Activated CD4-positive, alpha-beta T cell treated with anti-CD3 and anti-CD28 coated beads for 36 hours (primary cell): ENCODE data around the gene CRTAC1. TPM values are rescaled to one million over a fixed set of nuclear protein-coding genes. Genes with fewer than 3 reads are reported as not detected.

Experiments
- ATAC-seq: fragments of 200-7000 bp; cut with Tn5 transposase; one replicate; pipeline ENCODE4 v1.10.0; 2021; ENCODE audit warnings: mild to moderate bottlenecking, moderate library complexity
- CTCF ChIA-PET: fragments of 350-600 bp; sonication (Branson Sonifier 250); formaldehyde crosslinking; loops from one replicate; lab custom pipeline; 2021; ENCODE audit warnings: antibody characterized with exemption; lab: Charles Lee
- POLR2A ChIA-PET: fragments of 350-600 bp; sonication (Branson Sonifier 250); formaldehyde crosslinking; loops from one replicate; lab custom pipeline; 2021; ENCODE audit warnings: antibody characterized with exemption, inconsistent platforms; lab: Charles Lee
- DNase-seq: peaks from one replicate; pipeline ENCODE4 v3.0.0-alpha.2; 2020
- H3K27ac Mint-ChIP-seq: one replicate; pipeline ENCODE4 v1.8.0; 2021; ENCODE audit warnings: mixed read lengths
- H3K27me3 Mint-ChIP-seq: one replicate; pipeline ENCODE4 v1.8.0; 2021; ENCODE audit warnings: mixed read lengths
- H3K36me3 Mint-ChIP-seq: one replicate; pipeline ENCODE4 v1.8.0; 2021; ENCODE audit warnings: low read depth, mixed read lengths
- H3K4me1 Mint-ChIP-seq: one replicate; pipeline ENCODE4 v1.8.0; 2021; ENCODE audit warnings: mixed read lengths
- H3K4me3 Mint-ChIP-seq: one replicate; pipeline ENCODE4 v1.8.0; 2021; ENCODE audit warnings: mild to moderate bottlenecking, moderate library complexity, mixed read lengths
- H3K9me3 Mint-ChIP-seq: one replicate; pipeline ENCODE4 v1.8.0; 2021; ENCODE audit warnings: low read depth, mixed read lengths
- intact Hi-C, 2 experiments: fragments of 100-400 bp; cut with DNase I in 1 of 2; cut with micrococcal nuclease in 1 of 2; formaldehyde crosslinking; loops; one replicate each; pipeline versions ENCODE4 v1.14.2 to v1.15.1; 2022 to 2024; cut with DNase I, micrococcal nuclease
- total RNA-seq, 2 experiments: library from RNA; stranded (reverse); gene quantifications; one replicate each; pipeline ENCODE4 v1.2.3, GENCODE V29; 2021

CRTAC1 gene
- total RNA-seq, 2 experiments from 2014 or later = not detected

DNA sequence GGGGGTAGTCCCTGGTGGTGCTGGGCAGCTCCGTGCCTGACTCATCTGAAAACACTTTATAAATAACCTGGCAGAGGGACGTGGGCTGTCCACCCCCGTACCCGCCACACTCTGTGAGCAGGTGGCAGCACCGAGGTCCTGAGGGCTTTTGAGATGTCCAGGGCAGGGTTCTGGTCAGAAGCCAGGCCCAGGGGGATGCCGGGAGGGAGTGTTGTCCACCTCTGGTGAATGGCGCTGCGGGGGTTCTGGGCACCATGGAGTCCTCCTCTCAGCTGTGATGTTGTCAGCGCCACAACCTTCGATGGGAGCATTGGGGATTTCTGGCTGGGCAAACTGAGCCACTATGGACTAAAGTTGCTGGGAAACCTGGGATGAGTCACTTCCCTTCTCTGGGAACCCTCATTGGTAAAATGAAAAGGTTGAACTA is 208.1 kb downstream of the CRTAC1 start:
- no peak for ATAC-seq
- Mint-ChIP-seq H3K36me3 (no peaks in the 10 kb centered on the region), H3K4me3 (no peak overlapping the region), H3K9me3 (no peaks in the 10 kb centered on the region), H3K27me3 (no peaks in the 10 kb centered on the region), H3K27ac (no peak overlapping the region), H3K4me1 (no peaks in the 10 kb centered on the region)
- intact Hi-C loops = no loop called here
- ChIA-PET CTCF (no interaction called here), POLR2A (no interaction called here)
- no peak for DNase-seq

DNA sequence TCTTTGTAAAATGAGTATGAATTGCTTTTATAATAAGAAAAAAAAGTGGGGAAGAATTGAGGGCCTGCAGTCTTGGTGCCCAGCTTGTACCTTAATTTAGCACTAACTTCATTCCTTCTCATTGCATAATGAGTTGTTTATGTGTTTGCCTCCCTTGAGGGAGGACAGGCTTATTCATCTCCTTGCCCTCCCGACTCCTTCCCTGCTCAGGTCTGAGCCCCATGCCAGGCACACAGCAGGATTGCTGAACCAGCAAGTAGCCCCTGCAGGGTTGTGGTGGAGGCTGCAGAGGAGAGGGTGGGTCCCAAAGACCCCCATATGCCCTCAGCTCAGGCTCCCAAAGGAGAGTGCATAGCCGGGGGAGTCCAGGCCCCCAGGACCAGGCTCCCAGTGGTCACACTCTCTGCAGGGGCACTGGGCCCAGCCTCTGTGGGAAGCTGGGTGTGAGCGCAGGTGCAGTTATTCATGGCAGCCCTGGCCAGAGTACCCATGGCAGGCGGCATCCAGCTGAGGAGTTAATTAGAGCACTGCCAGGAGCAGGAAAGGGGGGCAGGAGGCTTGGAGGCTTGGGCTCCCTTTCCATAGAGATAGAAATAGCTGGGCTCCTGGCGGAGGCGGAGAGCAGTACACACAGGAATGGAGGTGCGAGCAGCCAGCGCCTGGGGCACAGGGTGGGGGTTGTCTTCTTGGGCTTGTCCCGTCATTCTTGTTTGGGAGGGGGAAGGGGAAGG is 208.9 kb downstream of the CRTAC1 start:
- DNase-seq = no peak
- H3K36me3 Mint-ChIP-seq = no peaks in the 10 kb centered on the region
- POLR2A ChIA-PET = no interaction called here
- intact Hi-C loops = no loop called here
- ATAC-seq = no peak
- no peak overlapping the region for H3K27ac Mint-ChIP-seq
- H3K4me3 Mint-ChIP-seq = no peak overlapping the region
- H3K27me3 Mint-ChIP-seq = no peaks in the 10 kb centered on the region
- CTCF ChIA-PET = interaction anchor here (0.5 to 0.6 kb wide), 2 partner anchors 211 to 645 kb away, joined by 3 to 4 read pairs; no protein-coding TSS in a partner anchor
- no peaks in the 10 kb centered on the region for H3K4me1 Mint-ChIP-seq
- H3K9me3 Mint-ChIP-seq = no peaks in the 10 kb centered on the region

DNA sequence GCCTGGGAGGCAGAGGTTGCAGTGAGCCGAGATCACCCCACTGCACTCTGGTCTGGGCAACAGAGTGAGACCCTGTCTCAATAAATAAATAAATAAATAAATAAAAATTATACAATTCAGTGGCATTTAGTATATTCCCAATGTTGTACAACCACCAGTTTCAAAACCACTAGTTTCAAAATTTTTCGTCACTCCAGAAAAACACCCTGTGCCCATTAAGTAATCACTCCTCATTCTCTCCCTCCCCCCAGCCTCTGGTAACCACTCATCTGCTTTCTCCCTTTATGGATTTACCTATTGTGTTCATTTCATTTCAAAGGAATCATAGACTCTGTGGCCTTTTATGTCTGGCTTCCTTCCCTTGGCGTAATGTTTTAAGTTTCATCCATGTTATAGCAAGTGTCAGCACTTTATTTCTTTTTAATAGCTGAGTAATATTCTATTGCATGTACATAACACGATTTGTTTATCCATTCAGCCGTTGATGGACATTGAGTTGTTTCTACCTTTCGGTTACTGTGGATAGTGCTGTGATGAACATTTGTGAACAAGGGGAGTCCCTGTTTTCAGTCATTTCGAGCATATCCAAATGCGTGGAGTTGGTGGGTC is 210.2 kb downstream of the CRTAC1 start:
- Mint-ChIP-seq H3K9me3 (no peaks in the 10 kb centered on the region), H3K36me3 (no peaks in the 10 kb centered on the region), H3K27ac (no peak overlapping the region), H3K4me1 (no peaks in the 10 kb centered on the region), H3K27me3 (no peaks in the 10 kb centered on the region), H3K4me3 (no peak overlapping the region)
- ChIA-PET POLR2A (no interaction called here), CTCF (interaction anchor here (1.0 kb wide), 1 partner anchor 49 kb away, joined by 3 read pairs; no protein-coding TSS in a partner anchor)
- no peak for ATAC-seq
- intact Hi-C loops = no loop called here
- no peak for DNase-seq

DNA sequence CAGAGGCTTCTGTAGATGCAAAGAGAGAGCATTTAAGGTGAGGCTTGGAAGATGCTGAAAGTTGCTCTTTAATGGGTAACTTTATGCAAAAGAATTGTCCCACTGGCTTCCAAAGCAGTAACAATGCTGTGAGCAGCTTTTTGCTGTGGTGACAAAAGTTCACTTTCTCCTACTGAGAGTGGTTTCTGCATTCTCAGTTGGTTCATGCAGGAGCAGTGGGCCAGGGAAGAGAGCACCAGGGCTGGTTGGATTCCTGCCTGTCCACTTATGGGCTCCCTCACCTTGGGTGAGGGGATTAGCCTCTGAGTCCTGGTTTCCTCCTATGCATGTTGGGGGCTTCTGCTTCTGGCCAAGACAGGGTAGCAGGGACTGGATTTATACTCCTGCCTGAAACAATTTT is 211.8 kb downstream of the CRTAC1 start:
- H3K9me3 Mint-ChIP-seq = no peaks in the 10 kb centered on the region
- H3K27me3 Mint-ChIP-seq = no peaks in the 10 kb centered on the region
- no peak overlapping the region for H3K4me3 Mint-ChIP-seq
- no peak overlapping the region for H3K27ac Mint-ChIP-seq
- ChIA-PET POLR2A (no interaction called here), CTCF (no interaction called here)
- no peaks in the 10 kb centered on the region for H3K36me3 Mint-ChIP-seq
- H3K4me1 Mint-ChIP-seq = no peaks in the 10 kb centered on the region
- no peak for ATAC-seq
- intact Hi-C loops = no loop called here
- no peak for DNase-seq

DNA sequence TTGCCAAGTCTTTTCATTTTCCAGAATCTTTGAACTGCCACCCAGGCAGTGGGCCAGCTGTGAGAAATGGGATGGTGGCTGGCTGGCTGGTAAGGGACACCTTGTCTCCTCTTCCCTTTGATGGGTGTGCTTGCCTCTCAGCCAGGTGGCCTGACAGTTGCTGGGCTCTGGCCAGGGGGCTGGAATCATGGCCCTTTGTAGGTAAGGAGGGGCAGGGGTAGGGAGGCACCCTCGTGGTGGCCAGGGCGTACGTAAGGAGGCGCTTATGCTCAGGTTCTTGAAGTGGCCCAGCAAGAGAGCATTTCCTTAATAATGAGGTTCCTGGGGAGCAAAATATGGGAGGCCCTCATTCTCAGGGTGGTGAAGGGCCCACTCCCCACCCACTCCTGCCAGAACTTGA is 213.8 kb downstream of the CRTAC1 start:
- no peak for ATAC-seq
- no peak for DNase-seq
- Mint-ChIP-seq H3K9me3 (no peaks in the 10 kb centered on the region), H3K4me3 (no peak overlapping the region), H3K27ac (no peak overlapping the region), H3K4me1 (no peaks in the 10 kb centered on the region), H3K36me3 (no peaks in the 10 kb centered on the region), H3K27me3 (no peaks in the 10 kb centered on the region)
- ChIA-PET CTCF (interaction anchor here (1.3 kb wide), 1 partner anchor 38 kb away, joined by 5 read pairs; no protein-coding TSS in a partner anchor), POLR2A (no interaction called here)
- intact Hi-C loops = no loop called here

Other genes with a start within 250 kb of the CRTAC1 start
- under 1 TPM; 0.47 to 0.57 TPM for gene GOLGA7B, start 180.8 kb downstream of the CRTAC1 start, total RNA-seq
- 10 to 100 TPM; 13.5 to 16.8 TPM for gene R3HCC1L, start 104.0 kb upstream of the CRTAC1 start, total RNA-seq
- gene LOXL4, start 237.6 kb upstream of the CRTAC1 start, total RNA-seq = not detected